ENCODE results near the gene RNF215.

RNF215 gene

DNA sequence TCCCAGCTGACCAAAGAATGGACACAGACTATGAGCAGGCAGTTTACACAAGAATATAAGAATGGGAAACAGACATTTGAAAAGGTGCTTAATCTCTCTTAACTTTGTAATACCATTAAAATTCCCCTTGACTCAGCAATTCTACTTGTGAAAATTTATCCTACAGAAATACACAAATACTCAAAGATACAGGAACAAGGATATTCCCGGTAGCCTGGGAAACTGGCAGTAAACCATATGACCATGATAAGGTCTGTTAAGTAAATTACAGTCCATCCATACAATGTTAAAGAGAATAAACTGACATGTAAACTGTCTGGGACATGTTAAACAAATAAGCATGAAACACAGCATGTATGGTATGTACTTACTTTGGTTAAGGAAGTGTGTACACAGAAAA lies 29.6 kb upstream of the RNF215 start:
- DNase-seq (ENCODE audit: extremely low spot score): no peak
- ChIA-PET POLR2A (interaction anchor here (0.6 to 1.4 kb wide), 2 partner anchors 23 to 28 kb away, joined by 3 read pairs; no protein-coding TSS in a partner anchor), CTCF (interaction anchor here (0.8 kb wide), 1 partner anchor 21 kb away, joined by 3 read pairs; no protein-coding TSS in a partner anchor)
- TF ChIP-seq ELF4 (IDR thresholded peaks at IDR 0.05) (no peak), ZNF384 (IDR thresholded peaks at IDR 0.05) (no peak), TARDBP (IDR thresholded peaks at IDR 0.05) (no peak), FOXA1 (IDR thresholded peaks at IDR 0.05) (no peak), HDGF (IDR thresholded peaks at IDR 0.05; ENCODE audit: borderline replicate concordance) (no peak)

DNA sequence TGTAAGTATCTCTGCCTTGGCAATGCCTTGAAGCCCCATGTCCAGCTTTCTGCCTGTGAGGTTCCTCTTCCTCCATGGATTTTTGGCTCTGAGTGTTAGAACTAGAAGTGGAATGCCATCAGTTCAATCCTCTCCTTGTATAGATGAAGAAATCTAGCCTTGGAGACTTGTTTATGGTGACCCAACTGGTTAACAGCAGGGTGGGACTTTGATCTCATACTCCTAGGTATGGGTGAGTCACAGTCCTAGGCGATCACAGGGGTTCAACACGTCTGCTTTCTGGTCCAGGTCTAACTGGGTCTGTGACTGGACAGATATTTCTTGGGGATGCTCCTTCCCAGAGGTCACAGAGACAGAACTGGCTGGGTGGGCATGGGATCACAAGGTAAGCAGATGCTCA lies 29.2 kb upstream of the RNF215 start:
- ChIA-PET CTCF (interaction anchor here (0.8 kb wide), 1 partner anchor 21 kb away, joined by 3 read pairs; no protein-coding TSS in a partner anchor), POLR2A (no interaction called here)
- TF ChIP-seq CTBP1 (IDR thresholded peaks at IDR 0.05; ENCODE audit: borderline replicate concordance) (no peak), FOXK2 (IDR thresholded peaks at IDR 0.05) (no peak), NFRKB (IDR thresholded peaks at IDR 0.05) (no peak), HDGF (IDR thresholded peaks at IDR 0.05; ENCODE audit: borderline replicate concordance) (no peak), ELF4 (IDR thresholded peaks at IDR 0.05) (no peak), FOXM1 (IDR thresholded peaks at IDR 0.05; ENCODE audit: borderline replicate concordance) (no peak), SUZ12 (IDR thresholded peaks at IDR 0.05) (no peak), BHLHE40 (IDR thresholded peaks at IDR 0.05; ENCODE audit: borderline replicate concordance) (no peak), FOXA1 (IDR thresholded peaks at IDR 0.05) (no peak), LEF1 (IDR thresholded peaks at IDR 0.05; ENCODE audit: borderline replicate concordance) (no peak)
- TF ChIP-seq, protein P1, sequence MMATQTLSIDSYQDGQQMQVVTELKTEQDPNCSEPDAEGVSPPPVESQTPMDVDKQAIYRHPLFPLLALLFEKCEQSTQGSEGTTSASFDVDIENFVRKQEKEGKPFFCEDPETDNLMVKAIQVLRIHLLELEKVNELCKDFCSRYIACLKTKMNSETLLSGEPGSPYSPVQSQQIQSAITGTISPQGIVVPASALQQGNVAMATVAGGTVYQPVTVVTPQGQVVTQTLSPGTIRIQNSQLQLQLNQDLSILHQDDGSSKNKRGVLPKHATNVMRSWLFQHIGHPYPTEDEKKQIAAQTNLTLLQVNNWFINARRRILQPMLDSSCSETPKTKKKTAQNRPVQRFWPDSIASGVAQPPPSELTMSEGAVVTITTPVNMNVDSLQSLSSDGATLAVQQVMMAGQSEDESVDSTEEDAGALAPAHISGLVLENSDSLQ (IDR thresholded peaks at IDR 0.05): no peak
- no peak for DNase-seq (ENCODE audit: extremely low spot score)

DNA sequence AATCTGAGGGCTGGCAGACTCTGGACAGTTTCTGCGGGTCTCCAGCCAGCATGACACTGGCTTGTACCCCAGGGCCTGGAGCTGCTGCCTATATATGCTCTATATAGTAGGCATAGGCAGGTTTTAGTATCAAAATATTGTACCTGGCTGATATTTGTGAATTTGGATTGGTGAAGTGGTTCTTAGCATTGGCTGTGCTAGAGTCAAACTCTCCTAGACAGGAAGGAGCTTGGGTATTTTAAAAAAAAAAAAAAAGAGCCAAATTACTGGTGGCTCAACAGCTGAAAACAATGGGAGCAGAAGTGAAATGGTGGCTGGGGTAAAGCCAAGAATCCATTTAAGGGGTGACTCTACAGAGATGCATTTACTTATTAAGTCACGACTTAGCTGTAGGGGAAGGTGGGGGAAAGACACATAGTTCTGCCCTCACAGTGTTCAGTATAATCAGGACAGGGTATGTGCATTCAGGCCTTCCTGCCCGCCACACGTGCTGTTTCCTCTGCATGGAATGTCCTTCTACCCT lies 27.4 kb upstream of the RNF215 start:
- ChIA-PET CTCF (no interaction called here), POLR2A (interaction anchor here (1.2 to 6.5 kb wide), 2 partner anchors 9 to 58 kb away, joined by 4 to 40 read pairs; partner anchors contain the start of genes CCDC157 and SF3A1)
- no peak for DNase-seq (ENCODE audit: extremely low spot score)
- TF ChIP-seq SUZ12 (IDR thresholded peaks at IDR 0.05) (no peak), FOXM1 (IDR thresholded peaks at IDR 0.05; ENCODE audit: borderline replicate concordance) (no peak), ELF4 (IDR thresholded peaks at IDR 0.05) (no peak), FOXA1 (IDR thresholded peaks at IDR 0.05) (no peak), NFRKB (IDR thresholded peaks at IDR 0.05) (no peak), ZNF384 (IDR thresholded peaks at IDR 0.05) (no peak), CTBP1 (IDR thresholded peaks at IDR 0.05; ENCODE audit: borderline replicate concordance) (no peak), FOXK2 (IDR thresholded peaks at IDR 0.05) (no peak), LEF1 (IDR thresholded peaks at IDR 0.05; ENCODE audit: borderline replicate concordance) (no peak), BHLHE40 (IDR thresholded peaks at IDR 0.05; ENCODE audit: borderline replicate concordance) (no peak), L3MBTL2 (conservative IDR thresholded peaks at IDR 0.05) (no peak)
- TF ChIP-seq, protein P1 (IDR thresholded peaks at IDR 0.05): no peak

DNA sequence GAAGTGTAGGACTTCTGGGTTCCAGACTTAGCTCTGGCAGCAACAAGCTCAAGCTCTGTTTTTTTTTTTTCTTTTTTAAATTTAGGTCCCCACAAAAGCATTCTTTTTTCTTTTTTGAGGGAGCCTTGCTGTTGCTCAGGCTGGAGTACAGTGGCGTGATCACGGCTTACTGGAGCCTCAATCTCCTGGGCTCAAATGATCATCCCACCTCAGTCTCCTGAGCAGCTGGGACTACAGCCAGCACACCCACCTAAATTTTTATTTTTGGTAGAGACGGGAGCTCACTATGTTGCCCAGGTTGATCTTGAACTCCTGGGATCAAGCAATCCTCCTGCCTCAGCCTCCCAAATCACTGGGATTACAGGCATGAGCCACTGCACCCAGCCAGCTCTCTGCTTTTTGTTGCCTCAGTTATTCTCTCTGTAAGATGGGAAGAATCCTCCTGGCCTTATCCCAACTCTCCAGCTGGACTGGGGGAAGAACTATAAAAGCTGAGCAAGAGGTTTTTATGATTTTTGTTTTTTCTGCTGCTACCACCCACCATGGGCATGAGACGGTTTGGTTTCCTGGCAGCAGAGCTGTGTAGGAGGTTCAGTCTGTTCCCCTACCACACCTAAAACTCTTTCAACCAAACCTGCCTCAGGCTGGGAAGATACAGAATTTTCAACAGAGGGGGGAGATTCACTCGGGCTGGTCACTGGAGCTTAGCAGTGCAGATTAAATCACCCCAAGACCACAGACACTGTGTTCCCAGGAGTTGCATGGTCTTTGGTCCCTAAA lies 26.7 kb upstream of the RNF215 start:
- TF ChIP-seq HDGF (IDR thresholded peaks at IDR 0.05; ENCODE audit: borderline replicate concordance) (no peak), FOXM1 (IDR thresholded peaks at IDR 0.05; ENCODE audit: borderline replicate concordance) (no peak), FOXK2 (IDR thresholded peaks at IDR 0.05) (no peak), ELF4 (IDR thresholded peaks at IDR 0.05) (no peak), TARDBP (IDR thresholded peaks at IDR 0.05) (no peak), LEF1 (IDR thresholded peaks at IDR 0.05; ENCODE audit: borderline replicate concordance) (no peak), FOXA1 (IDR thresholded peaks at IDR 0.05) (no peak), L3MBTL2 (conservative IDR thresholded peaks at IDR 0.05) (no peak), NFRKB (IDR thresholded peaks at IDR 0.05) (no peak), CTBP1 (IDR thresholded peaks at IDR 0.05; ENCODE audit: borderline replicate concordance) (no peak), SP1 (IDR thresholded peaks at IDR 0.05) (no peak), BHLHE40 (IDR thresholded peaks at IDR 0.05; ENCODE audit: borderline replicate concordance) (no peak), ZNF384 (IDR thresholded peaks at IDR 0.05) (no peak), ARNT (IDR thresholded peaks at IDR 0.05) (no peak), SUZ12 (IDR thresholded peaks at IDR 0.05) (no peak)
- TF ChIP-seq, protein P1 (IDR thresholded peaks at IDR 0.05): no peak
- CTCF ChIA-PET: no interaction called here
- DNase-seq (ENCODE audit: extremely low spot score): no peak
- POLR2A ChIA-PET: interaction anchor here (1.2 to 6.5 kb wide), 3 partner anchors 10 to 57 kb away, joined by 3 to 40 read pairs (median 4); partner anchors contain the start of genes CCDC157 and SF3A1

DNA sequence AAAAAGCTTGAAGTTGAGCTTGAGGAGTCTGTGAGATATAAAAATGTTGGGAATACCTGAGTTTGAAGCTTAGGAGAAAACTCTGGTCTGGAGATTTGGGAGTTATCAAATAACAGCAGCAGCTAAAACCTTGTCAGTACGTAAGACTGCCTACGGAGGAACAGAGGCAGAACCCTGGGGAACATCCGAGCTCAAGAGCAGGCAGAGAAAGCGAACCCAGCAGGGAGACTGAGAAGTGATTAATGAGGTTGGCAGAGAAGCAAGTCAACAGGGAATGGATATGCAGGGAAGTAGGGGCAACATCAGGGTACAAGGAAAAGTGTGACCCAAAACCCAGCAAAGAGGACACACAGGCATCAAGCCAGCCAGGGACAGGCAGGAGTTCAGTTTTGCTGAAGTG lies 25.8 kb upstream of the RNF215 start:
- POLR2A ChIA-PET: interaction anchor here (1.5 to 6.5 kb wide), 2 partner anchors 9 to 11 kb away, joined by 3 to 40 read pairs; no protein-coding TSS in a partner anchor
- TF ChIP-seq, protein P1 (IDR thresholded peaks at IDR 0.05): no peak
- TF ChIP-seq L3MBTL2 (conservative IDR thresholded peaks at IDR 0.05): no peak
- no peak for TF ChIP-seq ARNT (IDR thresholded peaks at IDR 0.05)
- no peak for TF ChIP-seq TARDBP (IDR thresholded peaks at IDR 0.05)
- no peak for TF ChIP-seq ZNF384 (IDR thresholded peaks at IDR 0.05)
- no peak for TF ChIP-seq SP1 (IDR thresholded peaks at IDR 0.05)
- TF ChIP-seq HDGF (IDR thresholded peaks at IDR 0.05; ENCODE audit: borderline replicate concordance): no peak
- TF ChIP-seq NFRKB (IDR thresholded peaks at IDR 0.05): no peak
- no peak for TF ChIP-seq SUZ12 (IDR thresholded peaks at IDR 0.05)
- CTCF ChIA-PET: interaction anchor here (0.7 kb wide), 1 partner anchor 16 kb away, joined by 4 read pairs; no protein-coding TSS in a partner anchor

More for the DNA sequence above, 25.8 kb upstream of the RNF215 start:
- DNase-seq (ENCODE audit: extremely low spot score): no peak

Measured in HEK293T (cell line).